HG03095 (cell line): ENCODE data around the gene RAP1GDS1.
"Not testable (repeated sequence)": the region's sequence is repeated elsewhere in the genome, so short reads cannot be mapped to it uniquely, and the experiment has no call there.

Experiments used
- ATAC-seq: cut with Tn5 transposase; IDR thresholded peaks from one replicate; pipeline ENCODE4 v1.9.1; 2021; ENCODE audit warnings: moderate library complexity; ENCODE audit not compliant: unreplicated experiment

The RAP1GDS1 gene

GRCh38 chr4:98352396-98352795 lies 91.2 kb downstream of the RAP1GDS1 start:
- no peak for ATAC-seq

- no peak for ATAC-seq
Measured at GRCh38 chr4:98352940-98353339, 91.8 kb downstream of the RAP1GDS1 start.

GRCh38 chr4:98358630-98359248 lies 97.6 kb downstream of the RAP1GDS1 start:
- ATAC-seq = no peak

GRCh38 chr4:98359646-98360045 lies 98.5 kb downstream of the RAP1GDS1 start:
- no peak for ATAC-seq

GRCh38 chr4:98363431-98363830 lies 102.2 kb downstream of the RAP1GDS1 start:
- ATAC-seq = no peak

- ATAC-seq = not testable (repeated sequence)
Measured at GRCh38 chr4:98366275-98366674, 105.1 kb downstream of the RAP1GDS1 start.

GRCh38 chr4:98368000-98368399 lies 106.8 kb downstream of the RAP1GDS1 start:
- not testable (repeated sequence) for ATAC-seq

- no peak for ATAC-seq
Measured at GRCh38 chr4:98369322-98369721, 108.1 kb downstream of the RAP1GDS1 start.

GRCh38 chr4:98374643-98375042 lies 113.5 kb downstream of the RAP1GDS1 start:
- no peak for ATAC-seq

- no peak for ATAC-seq
Measured at GRCh38 chr4:98377559-98377958, 116.4 kb downstream of the RAP1GDS1 start.

- no peak for ATAC-seq
Measured at GRCh38 chr4:98381306-98381705, 120.1 kb downstream of the RAP1GDS1 start.

- peak; percentile 58 for ATAC-seq
Measured at GRCh38 chr4:98383431-98384106, 122.4 kb downstream of the RAP1GDS1 start.

- no peak for ATAC-seq
Measured at GRCh38 chr4:98385831-98386230, 124.6 kb downstream of the RAP1GDS1 start.

GRCh38 chr4:98387345-98388026 lies 126.3 kb downstream of the RAP1GDS1 start:
- ATAC-seq = no peak

GRCh38 chr4:98394134-98394533 lies 132.9 kb downstream of the RAP1GDS1 start:
- ATAC-seq = no peak

GRCh38 chr4:98399915-98400314 lies 138.7 kb downstream of the RAP1GDS1 start:
- ATAC-seq = no peak

GRCh38 chr4:98406819-98407218 lies 145.6 kb downstream of the RAP1GDS1 start:
- no peak for ATAC-seq

- ATAC-seq = no peak
Measured at GRCh38 chr4:98411731-98412130, 150.5 kb downstream of the RAP1GDS1 start.

- no peak for ATAC-seq
Measured at GRCh38 chr4:98416844-98417243, 155.7 kb downstream of the RAP1GDS1 start.

GRCh38 chr4:98420151-98420550 lies 159.0 kb downstream of the RAP1GDS1 start:
- not testable (repeated sequence) for ATAC-seq

- no peak for ATAC-seq
Measured at GRCh38 chr4:98421111-98421510, 159.9 kb downstream of the RAP1GDS1 start.

- no peak for ATAC-seq
Measured at GRCh38 chr4:98423009-98423408, 161.8 kb downstream of the RAP1GDS1 start.
